K562 (cell line): ENCODE results near the gene SMIM36. TPM values are rescaled to one million over a fixed set of nuclear protein-coding genes. Genes with fewer than 3 reads are reported as not detected.

Experiments
- CBFB ChIP-seq: sonication (generic); formaldehyde crosslinking; IDR thresholded peaks from 2 replicates; pipeline ENCODE4 v1.4.0; 2020; ENCODE audit warnings: mild to moderate bottlenecking, missing genetic modification reagents
- ESRRB ChIP-seq: fragments of 250-450 bp; sonication (Bioruptor Pico); IDR thresholded peaks from 2 replicates; pipeline ENCODE4 v1.5.0; 2020; ENCODE audit warnings: mild to moderate bottlenecking, moderate library complexity, borderline replicate concordance
- GTF2F1 ChIP-seq: IDR thresholded peaks from 2 replicates; pipeline ENCODE4 v1.6.1; 2011; ENCODE audit warnings: low read depth, low read length, improper control_type of control experiment
- HMG20B ChIP-seq: fragments of 250-450 bp; sonication (Bioruptor Pico); IDR thresholded peaks from 2 replicates; pipeline ENCODE4 v1.5.0; 2021; ENCODE audit warnings: mild to moderate bottlenecking
- KLF6 ChIP-seq: fragments of 250-450 bp; sonication (Bioruptor Pico); IDR thresholded peaks from 2 replicates; pipeline ENCODE4 v1.4.0; 2020; ENCODE audit warnings: mild to moderate bottlenecking, moderate library complexity, borderline replicate concordance
- LCOR ChIP-seq: sonication (generic); formaldehyde crosslinking; IDR thresholded peaks from 2 replicates; pipeline ENCODE4 v1.8.0; 2022; ENCODE audit warnings: mild to moderate bottlenecking, missing genetic modification reagents
- NFIX ChIP-seq: fragments of 250-450 bp; sonication (Bioruptor Pico); IDR thresholded peaks from 2 replicates; pipeline ENCODE4 v1.4.0; 2020; ENCODE audit warnings: low read depth, mild to moderate bottlenecking, moderate library complexity
- NR3C1 ChIP-seq: sonication (generic); formaldehyde crosslinking; IDR thresholded peaks from 2 replicates; pipeline ENCODE4 v1.8.1; 2022; ENCODE audit warnings: missing genetic modification reagents
- OTX1 ChIP-seq: fragments of 450-650 bp; formaldehyde crosslinking; IDR thresholded peaks from 2 replicates; pipeline ENCODE4 v1.4.0; 2022; ENCODE audit warnings: mild to moderate bottlenecking
- POLR3G ChIP-seq: IDR thresholded peaks from 2 replicates; pipeline ENCODE4 v1.6.1; 2011; ENCODE audit not compliant: insufficient read length, insufficient replicate concordance; ENCODE audit errors: extremely low read depth
- TFE3 ChIP-seq: fragments of 450-650 bp; formaldehyde crosslinking; IDR thresholded peaks from 2 replicates; pipeline ENCODE4 v1.4.0; 2020; ENCODE audit warnings: mild to moderate bottlenecking, mixed read lengths
- ZNF197 ChIP-seq: fragments of 200-800 bp; sonication (Bioruptor generic); IDR thresholded peaks from 2 replicates; pipeline ENCODE4 v1.6.1; 2016; ENCODE audit warnings: low read depth, missing genetic modification characterization, missing compliant biosample characterization
- ZNF347 ChIP-seq: fragments of 450-650 bp; formaldehyde crosslinking; IDR thresholded peaks from 2 replicates; pipeline ENCODE4 v1.4.0; 2020; ENCODE audit warnings: low read depth, mild to moderate bottlenecking, moderate library complexity
- ZNF592 ChIP-seq: fragments of 450-650 bp; IDR thresholded peaks from 2 replicates; pipeline ENCODE4 v1.6.1; 2017; ENCODE audit warnings: antibody characterized with exemption, mild to moderate bottlenecking
- ZNF707 ChIP-seq: fragments of 250-450 bp; sonication (Bioruptor Pico); conservative IDR thresholded peaks from 2 replicates; pipeline ENCODE4 v1.8.0; 2022; ENCODE audit warnings: inconsistent platforms, mild to moderate bottlenecking, moderate library complexity
- polyA plus RNA-seq, 8 experiments: library from polyadenylated mRNA; depleted of rRNA in 4 of 8; stranded (reverse) in 5 of 8; unstranded in 3 of 8; fragments of >200 nt; fragmentation: Nextera tagmentation in 2 of 8; fragmentation: Illumina TruSeq in 1 of 8; extraction: Ambion mirVana in 2 of 8; extraction: Trizol in 1 of 8; gene quantifications; 2 replicates each; pipeline versions ENCODE4 v1.2.1 to v1.2.3, GENCODE V29; 2011 to 2014; ENCODE audit warnings: inconsistent platforms in 1 of 8, missing spikeins in 1 of 8
- total RNA-seq, 7 experiments: library from RNA; depleted of rRNA in 6 of 7; stranded (reverse); fragments of >200 nt in 6 of 7; fragmentation: Illumina TruSeq in 2 of 7; extraction: Trizol in 2 of 7; gene quantifications; 2 replicates each; pipeline versions ENCODE4 v1.2.1 to v1.2.3, GENCODE V29; 2011 to 2021; ENCODE audit warnings: low replicate concordance in 1 of 7
- TF ChIP-seq, protein P1 (sequence below), 2 experiments: IDR thresholded peaks; 2 replicates each; pipeline ENCODE4 v1.6.1; 2011; ENCODE audit warnings: borderline replicate concordance in 1 of 2, control low read depth in 1 of 2, low read depth in 1 of 2, low read length in 1 of 2, mild to moderate bottlenecking in 1 of 2, mixed read lengths in 1 of 2, moderate library complexity in 1 of 2; ENCODE audit not compliant: insufficient read depth in 1 of 2, insufficient read length in 1 of 2, poor library complexity in 1 of 2, severe bottlenecking in 1 of 2; ENCODE audit errors: extremely low read depth in 1 of 2
- TF ChIP-seq, protein P2 (sequence below): sonication (generic); IDR thresholded peaks from 2 replicates; pipeline ENCODE4 v1.6.1; 2016
- TF ChIP-seq, protein P3 (sequence below): fragments of 250-450 bp; sonication (Bioruptor Pico); IDR thresholded peaks from 2 replicates; pipeline ENCODE4 v1.5.0; 2022; ENCODE audit warnings: mild to moderate bottlenecking

The SMIM36 gene
- total and polyA plus RNA-seq, 9 of the 15 experiments (the other 6 are each of a cell fraction or from before 2014, with no cell fraction given) = not detected

- TF ChIP-seq, protein P1, sequence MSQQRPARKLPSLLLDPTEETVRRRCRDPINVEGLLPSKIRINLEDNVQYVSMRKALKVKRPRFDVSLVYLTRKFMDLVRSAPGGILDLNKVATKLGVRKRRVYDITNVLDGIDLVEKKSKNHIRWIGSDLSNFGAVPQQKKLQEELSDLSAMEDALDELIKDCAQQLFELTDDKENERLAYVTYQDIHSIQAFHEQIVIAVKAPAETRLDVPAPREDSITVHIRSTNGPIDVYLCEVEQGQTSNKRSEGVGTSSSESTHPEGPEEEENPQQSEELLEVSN (IDR thresholded peaks at IDR 0.05; ENCODE audit: borderline replicate concordance in 1 of 2, extremely low read depth in 1 of 2, insufficient read depth in 1 of 2, insufficient read length in 1 of 2, low read depth in 1 of 2, low read length in 1 of 2, poor library complexity in 1 of 2, severe bottlenecking in 1 of 2) = no peak
- TF ChIP-seq TFE3 (CRISPR knock-in tag) = no peak
- no peak for TF ChIP-seq POLR3G
- TF ChIP-seq, protein P2, sequence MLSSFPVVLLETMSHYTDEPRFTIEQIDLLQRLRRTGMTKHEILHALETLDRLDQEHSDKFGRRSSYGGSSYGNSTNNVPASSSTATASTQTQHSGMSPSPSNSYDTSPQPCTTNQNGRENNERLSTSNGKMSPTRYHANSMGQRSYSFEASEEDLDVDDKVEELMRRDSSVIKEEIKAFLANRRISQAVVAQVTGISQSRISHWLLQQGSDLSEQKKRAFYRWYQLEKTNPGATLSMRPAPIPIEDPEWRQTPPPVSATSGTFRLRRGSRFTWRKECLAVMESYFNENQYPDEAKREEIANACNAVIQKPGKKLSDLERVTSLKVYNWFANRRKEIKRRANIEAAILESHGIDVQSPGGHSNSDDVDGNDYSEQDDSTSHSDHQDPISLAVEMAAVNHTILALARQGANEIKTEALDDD = 0 out of 2 replicates have a peak, but pooled peaks have one; percentile 25
- TF ChIP-seq NR3C1 = no peak
- TF ChIP-seq GTF2F1 = no peak
- TF ChIP-seq ZNF707 (CRISPR knock-in tag) = no peak
- no peak for TF ChIP-seq ZNF347 (CRISPR knock-in tag)
- TF ChIP-seq ZNF592 = 0 out of 2 replicates have a peak, but pooled peaks have one; percentile 56
- TF ChIP-seq CBFB (CRISPR knock-in tag) = 0 out of 2 replicates have a peak, but pooled peaks have one; percentile 49
- TF ChIP-seq HMG20B (CRISPR knock-in tag) = no peak
- TF ChIP-seq, protein P3, sequence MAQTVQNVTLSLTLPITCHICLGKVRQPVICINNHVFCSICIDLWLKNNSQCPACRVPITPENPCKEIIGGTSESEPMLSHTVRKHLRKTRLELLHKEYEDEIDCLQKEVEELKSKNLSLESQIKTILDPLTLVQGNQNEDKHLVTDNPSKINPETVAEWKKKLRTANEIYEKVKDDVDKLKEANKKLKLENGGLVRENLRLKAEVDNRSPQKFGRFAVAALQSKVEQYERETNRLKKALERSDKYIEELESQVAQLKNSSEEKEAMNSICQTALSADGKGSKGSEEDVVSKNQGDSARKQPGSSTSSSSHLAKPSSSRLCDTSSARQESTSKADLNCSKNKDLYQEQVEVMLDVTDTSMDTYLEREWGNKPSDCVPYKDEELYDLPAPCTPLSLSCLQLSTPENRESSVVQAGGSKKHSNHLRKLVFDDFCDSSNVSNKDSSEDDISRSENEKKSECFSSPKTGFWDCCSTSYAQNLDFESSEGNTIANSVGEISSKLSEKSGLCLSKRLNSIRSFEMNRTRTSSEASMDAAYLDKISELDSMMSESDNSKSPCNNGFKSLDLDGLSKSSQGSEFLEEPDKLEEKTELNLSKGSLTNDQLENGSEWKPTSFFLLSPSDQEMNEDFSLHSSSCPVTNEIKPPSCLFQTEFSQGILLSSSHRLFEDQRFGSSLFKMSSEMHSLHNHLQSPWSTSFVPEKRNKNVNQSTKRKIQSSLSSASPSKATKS (CRISPR knock-in tag) = no peak
- no peak for TF ChIP-seq OTX1 (CRISPR knock-in tag)
- no peak for TF ChIP-seq LCOR (CRISPR knock-in tag)
- TF ChIP-seq ESRRB (CRISPR knock-in tag) = no peak
- TF ChIP-seq ZNF197 (CRISPR knock-in tag) = 0 out of 2 replicates have a peak, but pooled peaks have one; percentile 43
- no peak for TF ChIP-seq KLF6 (CRISPR knock-in tag)
- no peak for TF ChIP-seq NFIX
These were observed 60.0 kb downstream of the SMIM36 start (continued) for GRCh38 chr17:55451203-55451641.
